HG03460 (cell line): ENCODE results near the gene SLC46A1.

Source experiments
- ATAC-seq: cut with Tn5 transposase; IDR thresholded peaks from one replicate; pipeline ENCODE4 v1.9.1; 2021; ENCODE audit not compliant: unreplicated experiment

SLC46A1 gene

DNA sequence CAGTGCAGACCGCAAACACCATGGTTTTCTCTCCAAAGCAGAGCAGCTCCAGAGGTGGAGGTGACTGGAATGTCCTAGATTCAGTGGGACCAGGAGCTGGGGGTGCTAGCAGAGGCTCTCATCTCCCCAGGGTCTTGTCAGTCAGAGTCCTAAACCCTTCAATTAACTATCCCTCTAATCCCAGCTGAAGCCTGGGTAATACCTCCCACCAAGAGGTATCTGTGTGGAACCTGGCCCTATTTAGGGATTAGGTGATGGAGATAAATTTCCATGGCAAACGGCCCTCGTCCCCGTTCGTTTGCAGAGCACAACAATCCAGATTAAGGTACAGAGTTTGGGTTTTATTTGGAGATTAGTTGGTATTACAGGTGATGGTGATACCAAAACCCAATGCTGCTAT, 42.8 kb downstream of the SLC46A1 start:
- ATAC-seq = no peak

DNA sequence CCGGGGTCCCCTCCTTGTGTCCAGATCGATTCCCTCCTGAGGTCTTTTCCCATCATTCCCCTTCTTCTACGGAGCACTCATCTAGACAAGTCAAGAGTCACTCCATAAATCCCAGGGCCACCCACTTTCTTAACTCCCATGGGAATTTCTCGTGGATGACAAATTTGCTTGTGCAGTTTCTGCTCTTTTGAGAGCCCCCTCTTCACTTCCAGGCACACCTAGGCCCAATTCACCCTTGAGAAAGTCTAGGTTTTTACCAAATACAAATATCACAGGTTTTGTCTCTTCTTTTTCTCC, 48.2 kb downstream of the SLC46A1 start:
- ATAC-seq = no peak

DNA sequence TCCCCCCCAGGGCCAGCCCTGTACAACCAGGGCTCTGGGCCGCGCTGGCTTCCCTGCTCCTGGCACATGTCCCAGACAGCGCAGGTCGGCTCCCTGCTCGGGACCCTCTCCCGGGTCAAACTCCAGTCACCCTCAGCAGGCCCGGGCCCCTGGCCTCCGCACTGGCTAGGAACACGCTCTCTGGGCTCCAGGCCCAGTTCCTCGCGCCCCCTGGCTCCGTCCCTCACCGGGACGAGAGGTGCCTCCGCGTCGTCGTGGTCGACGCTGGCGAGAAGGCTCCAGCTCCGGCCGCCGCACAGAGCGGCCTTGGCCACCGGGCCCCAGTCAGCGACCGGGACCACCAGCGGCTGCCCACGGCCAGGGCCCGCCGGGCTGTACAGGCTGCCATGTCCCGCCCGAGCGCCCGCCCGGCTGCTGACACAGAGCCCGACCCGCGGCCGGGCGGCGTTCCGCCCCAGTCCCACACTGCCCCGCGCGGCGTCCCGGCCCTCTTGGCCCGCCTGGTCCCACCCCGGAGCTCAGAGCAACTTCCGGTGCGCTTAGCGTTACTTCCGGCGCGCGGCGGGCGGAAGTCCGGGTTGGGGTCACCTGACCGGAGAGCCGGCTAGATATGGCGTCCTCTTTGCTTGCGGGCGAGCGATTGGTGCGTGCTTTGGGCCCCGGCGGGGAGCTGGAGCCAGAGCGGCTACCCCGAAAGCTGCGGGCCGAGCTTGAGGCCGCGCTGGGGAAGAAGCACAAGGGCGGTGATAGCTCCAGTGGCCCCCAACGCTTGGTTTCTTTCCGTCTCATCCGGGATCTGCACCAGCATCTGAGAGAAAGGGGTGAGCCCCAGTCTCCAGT, 48.7 kb downstream of the SLC46A1 start, which contains the start of gene POLDIP2:
POLDIP2 (minus strand) TSS at position 467 of the 840 bp plus-strand sequence; CDS start at position 388, 79 bp downstream.
- ATAC-seq = peak; percentile 89

DNA sequence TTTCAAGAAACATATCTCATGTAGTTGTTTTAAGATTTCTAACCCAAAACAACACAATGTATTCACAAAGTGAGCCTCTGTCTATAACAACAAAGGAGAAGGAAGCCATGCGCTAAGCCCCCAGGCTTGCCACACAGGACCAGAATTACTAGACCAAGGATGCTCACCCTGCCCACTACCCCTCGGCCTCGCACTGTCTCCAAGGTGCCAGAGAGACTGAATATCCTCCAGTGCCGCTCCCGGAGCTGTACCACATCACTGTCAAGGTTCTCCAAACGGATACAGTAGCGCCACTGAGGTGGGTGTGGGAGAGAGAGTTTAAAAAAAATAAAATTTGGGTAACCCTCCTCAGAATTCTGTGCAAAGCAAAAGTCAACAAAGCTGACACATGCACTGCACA, 55.7 kb downstream of the SLC46A1 start:
- ATAC-seq = no peak

DNA sequence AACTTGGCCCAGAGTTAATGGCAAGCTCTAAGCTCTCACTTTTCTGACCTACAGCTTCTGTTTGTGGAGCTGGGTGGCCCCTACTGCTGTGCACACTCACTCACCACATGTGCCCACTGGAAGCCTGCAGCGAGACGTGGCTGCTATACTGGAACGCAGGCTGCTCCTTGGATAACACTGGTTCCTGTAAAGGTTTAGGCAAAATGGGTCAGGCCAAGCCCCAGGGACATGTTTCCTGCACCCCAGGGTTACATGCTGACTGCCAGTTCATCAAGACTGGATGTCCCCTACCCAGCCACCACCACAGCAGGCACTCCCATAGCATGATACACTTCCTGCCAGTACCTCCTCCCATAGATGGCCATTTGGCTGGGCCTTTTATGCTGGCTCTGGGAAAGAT, 57.0 kb downstream of the SLC46A1 start:
- no peak for ATAC-seq

DNA sequence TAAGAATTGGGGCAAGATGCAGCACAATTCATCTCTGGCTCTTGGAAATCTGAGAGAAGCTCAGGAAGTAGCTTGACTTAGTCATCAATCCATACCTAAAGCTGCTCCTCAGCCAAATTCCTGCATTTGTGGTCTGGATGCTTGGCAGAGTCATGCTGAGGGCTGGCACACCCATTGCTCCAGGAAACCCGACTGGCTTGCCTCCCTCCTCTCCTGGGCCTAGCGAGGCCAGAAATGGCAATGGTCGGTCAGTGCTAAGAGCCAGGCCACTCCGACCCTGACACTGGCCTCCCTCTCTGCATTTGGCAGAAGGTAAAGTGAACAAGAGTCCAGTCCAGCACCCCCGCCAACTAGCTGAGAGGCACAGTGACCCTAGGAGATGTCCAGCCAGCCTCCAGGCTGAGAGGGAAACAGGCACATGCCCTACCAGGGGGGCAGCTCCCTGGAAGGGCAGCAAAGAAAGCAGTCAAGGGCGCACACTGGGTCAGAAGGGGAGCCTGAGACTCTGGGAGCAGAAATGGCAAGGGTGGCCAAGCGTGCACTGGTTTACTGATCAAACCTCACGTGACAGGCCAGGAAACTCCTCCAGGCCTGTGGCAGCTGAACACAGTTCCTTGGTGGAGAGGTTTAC, 58.6 kb downstream of the SLC46A1 start:
- ATAC-seq = no peak

DNA sequence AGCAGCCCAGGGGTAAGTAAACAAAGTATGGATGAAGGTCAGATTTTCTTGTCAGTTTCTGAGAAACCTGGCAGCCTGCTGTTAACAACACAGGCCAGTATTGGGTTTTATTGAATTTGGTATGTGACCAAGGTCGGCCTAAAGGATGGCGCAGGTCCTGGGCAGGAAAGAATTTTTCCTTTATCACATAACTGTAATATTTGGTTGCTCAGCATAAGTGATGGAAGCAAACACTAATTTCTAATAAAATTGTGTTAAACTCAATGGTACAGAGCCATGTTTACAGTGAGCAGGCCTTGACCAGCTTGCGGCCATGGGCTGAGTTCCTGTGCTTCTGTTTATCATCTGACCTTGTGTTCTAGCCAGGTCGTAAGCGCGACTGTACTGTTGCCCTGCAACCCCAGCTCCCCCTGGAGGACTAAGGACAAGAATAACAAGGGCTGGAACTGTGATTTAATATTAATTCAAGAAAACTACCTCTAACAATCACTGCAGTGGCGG, 59.2 kb downstream of the SLC46A1 start:
- ATAC-seq = no peak

DNA sequence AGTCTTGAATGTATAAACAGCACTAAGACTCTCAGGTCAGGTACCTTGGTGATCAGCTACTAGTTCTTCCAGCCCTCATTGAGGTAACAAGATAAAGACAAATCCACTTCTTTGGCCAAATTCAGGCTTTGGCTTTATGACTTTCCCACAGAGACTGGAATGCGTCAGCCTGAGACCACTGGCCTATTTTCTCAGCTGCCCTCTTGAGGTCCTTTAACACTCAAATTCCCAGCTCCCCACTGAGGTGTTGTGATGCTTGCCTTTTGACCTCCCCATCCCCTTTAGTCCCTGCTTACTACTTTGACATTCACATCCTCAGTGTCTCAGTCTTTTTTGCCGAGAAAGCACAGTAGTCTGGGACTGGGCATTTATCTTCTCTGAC, 59.8 kb downstream of the SLC46A1 start:
- no peak for ATAC-seq

DNA sequence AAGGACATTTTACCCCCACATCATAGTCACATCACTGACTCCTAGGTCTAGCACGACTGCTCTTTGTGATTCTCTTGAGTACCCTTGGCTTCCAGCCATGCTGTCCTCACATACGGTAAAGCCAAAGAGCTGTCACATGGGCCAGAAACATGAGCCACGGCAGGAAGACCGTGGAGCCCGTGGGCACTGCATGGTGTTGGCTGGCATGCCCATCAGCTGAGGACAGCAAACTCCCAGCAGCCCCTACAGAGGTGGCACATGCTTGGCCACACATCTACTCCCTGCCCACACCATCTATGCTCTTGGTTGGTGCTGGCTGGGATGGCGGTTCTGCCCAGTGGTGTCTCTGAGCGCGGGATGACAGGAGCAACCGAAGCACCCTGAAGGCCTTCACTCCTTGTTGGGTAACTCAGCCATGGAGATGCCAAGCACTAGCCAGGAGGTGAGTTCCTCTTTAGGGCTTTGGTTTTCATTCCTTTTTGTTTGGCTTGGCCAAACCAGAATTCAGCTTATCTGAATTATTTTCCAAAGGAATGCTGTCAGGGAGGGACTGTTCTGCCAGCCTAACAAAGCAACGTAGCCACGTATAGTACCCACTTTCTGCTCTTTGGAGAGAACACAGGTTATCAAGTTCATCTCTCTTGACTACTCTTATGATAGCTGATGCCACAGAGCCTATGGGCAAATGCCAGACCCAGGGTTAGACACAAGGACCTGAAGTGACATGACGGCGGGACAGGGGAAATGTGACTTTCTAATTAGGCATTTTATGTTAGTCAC, 60.4 kb downstream of the SLC46A1 start:
- no peak for ATAC-seq
